Ovary (tissue), 9 donors: ENCODE results near the gene PRR23C. TPM values are rescaled to one million over a fixed set of nuclear protein-coding genes. Genes with fewer than 3 reads are reported as not detected.
"Not testable (repeated sequence)": the region's sequence is repeated elsewhere in the genome, so short reads cannot be mapped to it uniquely, and the experiment has no call there.

Source experiments
- DNase-seq, 5 donors: peaks; one replicate each; pipeline ENCODE4 v3.0.0-alpha.2; 2019 to 2020
- H3K27ac ChIP-seq, 2 donors: fragments of 200-600 bp; one replicate each; pipeline versions ENCODE4 v1.5.1 to v1.8.0; 2019 to 2022
- H3K27me3 ChIP-seq: fragments of 200-600 bp; one replicate; pipeline ENCODE4 v1.8.0; 2022
- H3K36me3 ChIP-seq: fragments of 200-600 bp; sonication (generic); one replicate; pipeline ENCODE4 v1.5.1; 2019
- H3K4me1 ChIP-seq: one replicate; pipeline ENCODE4 v1.8.1; 2013; ENCODE audit warnings: mild to moderate bottlenecking, moderate library complexity; ENCODE audit not compliant: insufficient read depth
- H3K4me3 ChIP-seq: fragments of 200-600 bp; sonication (generic); one replicate; pipeline ENCODE4 v1.5.1; 2017
- H3K9me3 ChIP-seq, 2 donors: fragments of 200-600 bp in 1 of 2; sonication (generic) in 1 of 2; one replicate each; pipeline versions ENCODE4 v1.5.1 to v1.8.1; 2013 to 2019; ENCODE audit warnings: mild to moderate bottlenecking in 1 of 2, moderate library complexity in 1 of 2
- CTCF ChIP-seq, 3 donors: fragments of 450-650 bp in 2 of 3; fragments of 200-600 bp in 1 of 3; IDR thresholded peaks; one replicate each; pipeline versions ENCODE4 v1.5.1 to v1.8.0; 2016 to 2022; ENCODE audit warnings: antibody characterized with exemption in 3 of 3, mild to moderate bottlenecking in 1 of 3
- EP300 ChIP-seq: sonication (generic); formaldehyde crosslinking; IDR thresholded peaks from one replicate; pipeline ENCODE4 v1.6.1; 2017; ENCODE audit warnings: antibody characterized with exemption
- POLR2A ChIP-seq: fragments of 450-650 bp; IDR thresholded peaks from one replicate; pipeline ENCODE4 v1.6.1; 2017; ENCODE audit warnings: antibody characterized with exemption, mild to moderate bottlenecking, moderate library complexity
- WGBS, 3 donors: extraction: QIAGEN DNeasy Blood & Tissue Kit in 1 of 3; methylation state at CpG; one replicate each; pipeline versions ENCODE4 v1.1.5 to v1.1.7; 2013 to 2017; 5-methylcytosine and 5-hydroxymethylcytosine counted together
- intact Hi-C, 4 donors: fragments of 100-400 bp; cut with DNase I; formaldehyde crosslinking; loops; one replicate each; pipeline versions ENCODE4 v1.11.0 to v1.15.1; 2022 to 2023
- polyA plus RNA-seq, 2 donors: library from polyadenylated mRNA; stranded (reverse); fragments of 200-250 nt in 1 of 2; fragments of 350-450 nt in 1 of 2; fragmentation: Illumina TruSeq in 1 of 2; extraction: RNeasy Lipid Tissue Mini Kit (QIAGEN cat#74804) in 1 of 2; gene quantifications; one replicate each; pipeline ENCODE4 v1.2.3, GENCODE V29; 2013 to 2014
- total RNA-seq, 7 donors: library from RNA; depleted of rRNA in 2 of 7; stranded (reverse); fragments of >200 nt in 2 of 7; fragmentation: NEBNext Ultra II Directional in 3 of 7; extraction: Animal tissue kit (Norgen Biotek cat#: 25700) in 3 of 7; gene quantifications; one replicate each; pipeline versions ENCODE4 v1.1.0 to v1.2.4, GENCODE V29; 2016 to 2023
- donor health status: DM: no; HTN: no; CAD: no; lungs with moderate emphysema.
- donor health status: DM: no; HTN: no; CAD: no.
- donor health status: Bipolar disorder and iron deficiency.
- donor health status: DM: yes; HTN: yes; CAD: no.
- donor health status: DM: no; HTN: no; CAD: no.
- donor health status: DM: yes; HTN: yes; CAD: no.

PRR23C gene
- total and polyA plus RNA-seq, 9 donors: not detected

- H3K27me3 ChIP-seq: no peaks in the 10 kb centered on the region
- WGBS, 3 donors: 77 to 91% (median 81%) methylated on average over 48 to 50 of the region's 50 CpGs
- no peak overlapping the region for H3K4me3 ChIP-seq
- no peaks in the 10 kb centered on the region for H3K4me1 ChIP-seq
- H3K9me3 ChIP-seq: no peaks in the 10 kb centered on the region
- intact Hi-C loops: no loop called here
- H3K27ac ChIP-seq: no peak overlapping the region
- no peaks in the 10 kb centered on the region for H3K36me3 ChIP-seq
- no peak for DNase-seq
- TF ChIP-seq EP300 (no peak), CTCF (IDR thresholded peaks at IDR 0.05) (no peak), POLR2A (no peak)
Observed at GRCh38 chr3:139043554-139044365, 932 bp downstream of the PRR23C start.

- no peaks in the 10 kb centered on the region for H3K4me1 ChIP-seq
- no peaks in the 10 kb centered on the region for H3K9me3 ChIP-seq
- intact Hi-C loops: no loop called here
- TF ChIP-seq EP300 (no peak), CTCF (IDR thresholded peaks at IDR 0.05) (no peak), POLR2A (no peak)
- WGBS, 3 donors: 68 to 75% (median 71%) methylated on average over 6 of the region's 6 CpGs
- no peak overlapping the region for H3K4me3 ChIP-seq
- DNase-seq: no peak
- no peaks in the 10 kb centered on the region for H3K27me3 ChIP-seq
- no peak overlapping the region for H3K27ac ChIP-seq
- H3K36me3 ChIP-seq: no peaks in the 10 kb centered on the region
Observed at GRCh38 chr3:139037478-139037877, 7.2 kb downstream of the PRR23C start.

GRCh38 chr3:139032326-139033002 is 12.2 kb downstream of the PRR23C start:
- no peak overlapping the region for H3K4me3 ChIP-seq
- intact Hi-C loops: no loop called here
- no peaks in the 10 kb centered on the region for H3K4me1 ChIP-seq
- no peak overlapping the region for H3K27ac ChIP-seq
- H3K27me3 ChIP-seq: no peaks in the 10 kb centered on the region
- DNase-seq: no peak
- TF ChIP-seq POLR2A: no peak
- TF ChIP-seq CTCF (IDR thresholded peaks at IDR 0.05): no peak
- TF ChIP-seq EP300: no peak
- H3K36me3 ChIP-seq: no peaks in the 10 kb centered on the region
- H3K9me3 ChIP-seq: no peaks in the 10 kb centered on the region
- WGBS, 3 donors: 55 to 82% (median 75%) methylated on average over 2 of the region's 2 CpGs

GRCh38 chr3:139030576-139030975 is 14.1 kb downstream of the PRR23C start:
- intact Hi-C loops, H3K27me3 ChIP-seq, H3K4me3 ChIP-seq, H3K4me1 ChIP-seq, H3K27ac ChIP-seq, H3K9me3 ChIP-seq, H3K36me3 ChIP-seq, DNase-seq: not testable (repeated sequence)

GRCh38 chr3:139024968-139025367 is 19.7 kb downstream of the PRR23C start:
- DNase-seq: no peak
- TF ChIP-seq POLR2A (no peak), CTCF (IDR thresholded peaks at IDR 0.05) (no peak), EP300 (no peak)
- no peaks in the 10 kb centered on the region for H3K9me3 ChIP-seq
- H3K36me3 ChIP-seq: no peaks in the 10 kb centered on the region
- H3K27ac ChIP-seq: no peak overlapping the region
- H3K27me3 ChIP-seq: no peaks in the 10 kb centered on the region
- no peak overlapping the region for H3K4me3 ChIP-seq
- no peaks in the 10 kb centered on the region for H3K4me1 ChIP-seq
- WGBS, 3 donors: 93 to 99% (median 98%) methylated on average over 2 of the region's 2 CpGs
- intact Hi-C loops: no loop called here
